RKO (cell line): ENCODE measurements around the gene SH3RF2.

Experiments used
- DNase-seq: peaks from one replicate; pipeline ENCODE4 v3.0.0-alpha.2; 2016; ENCODE audit warnings: low spot score

Gene SH3RF2

DNA sequence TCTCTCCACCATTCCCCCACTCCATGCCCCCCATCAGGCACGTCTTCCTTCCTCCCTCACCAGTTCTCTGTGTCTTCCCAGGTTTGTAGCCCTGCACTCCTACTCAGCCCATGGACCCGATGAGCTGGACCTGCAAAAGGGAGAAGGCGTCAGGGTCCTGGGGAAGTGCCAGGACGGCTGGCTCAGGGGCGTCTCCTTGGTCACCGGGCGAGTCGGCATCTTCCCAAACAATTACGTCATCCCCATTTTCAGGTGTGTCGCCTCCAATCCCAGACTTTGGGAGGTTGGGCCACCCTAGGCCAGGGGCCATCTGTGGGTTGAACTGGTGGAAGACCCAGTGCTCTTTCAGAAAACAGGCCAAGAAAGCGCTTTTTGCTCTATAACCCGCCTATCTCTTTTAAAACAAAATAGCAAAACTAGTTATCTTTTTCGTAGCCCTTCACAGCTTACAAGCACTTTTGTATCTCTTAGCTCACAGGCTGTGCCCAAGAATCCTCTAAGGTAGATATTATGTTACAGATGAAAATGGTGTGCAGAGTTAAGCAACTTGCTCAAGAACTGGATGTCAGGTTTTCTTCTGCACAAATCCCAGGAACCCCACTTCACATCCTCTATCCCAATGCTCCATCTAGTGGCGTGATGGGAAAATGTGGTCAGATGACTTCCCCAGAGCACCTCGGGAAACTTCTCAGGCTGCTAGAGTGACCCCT lies 112.8 kb downstream of the SH3RF2 start:
- peak; percentile 65 for DNase-seq

DNA sequence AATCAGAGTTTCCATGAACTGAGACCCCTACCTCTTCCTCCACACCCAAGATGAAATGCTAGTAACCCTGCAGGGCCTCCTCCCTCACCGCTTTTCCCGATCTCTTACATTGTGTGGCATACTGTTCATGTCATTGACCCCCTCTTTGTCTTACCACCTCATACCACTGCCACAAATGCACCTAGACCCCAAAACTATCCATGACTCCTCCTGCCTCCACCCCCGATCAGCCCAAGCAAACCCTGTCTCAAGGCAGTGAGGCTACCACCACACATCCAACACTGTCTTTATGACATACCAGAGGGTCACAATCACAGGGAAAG lies 113.3 kb downstream of the SH3RF2 start:
- DNase-seq = no peak

DNA sequence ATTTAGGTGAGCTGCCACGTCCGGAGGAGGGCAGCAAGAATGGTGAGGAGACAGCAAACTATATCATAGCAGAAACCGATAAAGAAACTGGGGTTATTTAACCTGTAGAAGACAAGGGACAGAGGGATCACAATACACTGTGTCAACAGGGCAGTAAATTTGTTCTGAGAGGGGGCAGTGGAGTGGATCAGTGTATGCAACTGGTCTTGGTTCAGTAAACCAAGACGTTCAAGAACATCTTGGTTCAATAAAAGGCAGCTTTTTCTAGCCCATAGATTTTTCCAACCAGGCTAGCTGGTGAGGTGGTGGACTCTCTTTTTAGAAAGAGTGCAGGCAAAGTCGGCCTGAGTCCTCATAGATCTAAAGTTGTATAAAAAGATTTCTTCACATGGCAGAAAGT lies 113.7 kb downstream of the SH3RF2 start:
- no peak for DNase-seq

DNA sequence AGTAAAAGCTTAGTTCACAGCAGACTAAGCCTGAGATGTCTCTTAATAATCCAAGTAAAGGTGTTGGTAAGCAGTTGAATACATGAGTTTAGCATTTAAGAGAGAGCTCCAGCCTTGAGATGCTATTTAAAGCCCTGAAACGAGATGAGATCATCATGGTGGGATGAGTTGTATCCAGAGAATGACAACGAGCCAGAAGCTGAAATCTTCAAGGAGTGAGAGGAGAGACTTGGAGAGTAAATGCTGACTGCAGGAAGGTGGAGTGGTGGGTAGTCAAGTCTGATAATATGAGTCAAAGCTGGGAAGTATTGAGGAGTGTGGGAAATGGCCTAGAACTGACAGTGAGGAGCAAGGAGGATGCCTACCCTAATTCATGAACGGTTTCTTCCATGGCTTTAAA lies 115.3 kb downstream of the SH3RF2 start:
- DNase-seq = peak; percentile 21

DNA sequence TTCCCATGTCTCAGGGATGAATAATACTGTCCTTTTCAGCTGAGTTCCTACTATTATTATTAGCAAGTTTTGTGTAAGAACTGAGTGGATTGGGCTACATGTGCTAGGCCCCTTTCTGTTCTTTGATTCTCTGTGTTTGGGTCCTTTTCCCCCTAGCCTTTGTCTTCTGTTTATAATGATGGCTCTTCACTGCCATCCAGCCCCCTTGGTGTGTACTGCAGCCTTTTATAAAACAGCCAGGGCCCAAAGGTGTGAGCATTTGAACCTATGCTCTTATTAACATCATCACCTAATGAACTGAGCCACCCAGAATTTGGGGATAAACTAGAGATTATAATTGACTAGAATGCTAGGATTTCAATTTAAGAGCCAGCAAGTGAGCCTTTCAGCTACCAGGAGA lies 116.4 kb downstream of the SH3RF2 start:
- DNase-seq = no peak

DNA sequence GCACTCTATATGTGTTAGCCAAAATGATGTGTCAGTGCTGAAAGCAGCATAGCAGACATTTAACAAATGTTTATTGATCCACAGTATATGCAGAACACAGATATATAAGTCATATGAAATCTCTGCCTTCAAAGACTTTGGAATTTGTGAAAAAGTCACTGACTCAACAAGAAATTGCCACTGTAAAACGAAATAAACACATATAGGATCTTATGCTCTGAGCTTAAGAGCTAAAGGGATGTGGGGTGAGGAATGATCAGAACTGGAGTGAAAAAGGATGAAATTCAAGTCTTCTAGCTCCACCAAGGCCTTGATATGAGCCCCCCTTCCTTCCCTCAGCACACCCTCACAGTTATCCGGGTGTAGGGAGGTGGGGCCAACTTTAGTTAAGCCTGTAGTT lies 119.1 kb downstream of the SH3RF2 start:
- DNase-seq = no peak

DNA sequence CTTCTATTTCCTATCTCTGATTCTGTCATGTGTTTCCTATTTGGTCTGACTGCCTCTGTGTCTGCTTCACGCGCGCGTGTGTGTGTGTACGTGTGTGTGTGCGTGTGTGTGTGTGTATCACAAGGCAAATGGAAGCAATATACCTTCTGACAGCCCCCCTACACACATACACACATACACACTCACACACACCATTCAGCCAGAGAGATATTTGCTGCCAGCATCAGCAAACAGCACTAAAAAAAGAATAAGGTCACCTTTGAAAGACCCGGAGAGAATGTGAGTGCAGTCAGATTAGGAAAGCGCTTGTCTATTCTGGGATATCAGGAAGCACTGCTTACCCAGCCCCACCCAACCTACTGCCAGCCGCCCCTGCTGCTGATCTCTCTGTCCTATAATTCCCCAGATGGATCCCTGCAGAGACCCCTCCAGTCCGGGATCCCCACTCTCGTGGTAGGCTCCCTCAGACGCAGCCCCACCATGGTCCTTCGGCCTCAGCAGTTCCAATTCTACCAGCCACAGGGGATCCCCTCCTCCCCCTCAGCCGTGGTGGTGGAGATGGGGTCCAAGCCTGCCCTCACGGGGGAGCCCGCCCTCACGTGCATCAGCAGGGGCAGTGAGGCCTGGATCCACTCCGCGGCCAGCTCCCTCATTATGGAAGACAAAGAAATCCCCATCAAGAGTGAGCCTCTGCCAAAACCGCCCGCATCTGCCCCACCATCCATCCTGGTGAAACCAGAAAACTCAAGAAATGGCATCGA lies 123.3 kb downstream of the SH3RF2 start:
- no peak for DNase-seq

DNA sequence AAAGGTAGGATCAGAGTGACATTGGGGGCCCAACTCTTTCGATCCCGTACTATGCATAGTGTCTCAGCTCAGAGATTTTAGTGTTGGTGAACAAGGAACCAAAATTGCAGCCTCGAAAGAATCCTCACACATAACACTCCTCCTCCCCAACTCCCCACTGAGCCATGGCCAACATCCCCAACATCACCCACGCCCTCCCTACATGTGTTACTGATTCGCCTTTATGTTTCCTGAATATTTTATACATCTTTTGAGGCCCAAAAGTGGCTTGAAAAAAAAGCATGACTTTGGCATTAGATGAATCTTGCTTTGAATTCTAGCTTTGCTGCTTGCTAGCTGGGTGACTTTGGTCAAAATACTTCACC lies 123.8 kb downstream of the SH3RF2 start:
- DNase-seq = no peak

DNA sequence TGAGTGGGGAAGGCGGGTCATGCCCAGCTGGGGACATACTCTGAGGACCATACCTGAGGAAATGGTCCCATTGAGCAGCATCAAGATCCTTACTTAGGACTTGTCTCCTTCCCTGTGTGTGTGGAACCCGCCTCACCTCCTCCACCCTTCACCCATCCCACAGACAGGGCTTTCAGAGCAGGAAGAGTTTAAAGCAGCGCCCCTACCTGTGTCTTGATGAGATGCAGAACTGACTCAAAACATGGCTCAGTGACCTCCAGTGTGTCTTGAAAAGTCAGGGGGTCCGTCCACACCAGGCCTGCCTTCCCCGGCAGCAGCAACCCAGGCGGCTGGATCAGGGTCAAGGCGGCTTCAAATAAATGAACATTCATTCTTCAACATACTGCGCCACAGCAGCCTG lies 130.6 kb downstream of the SH3RF2 start:
- no peak for DNase-seq

DNA sequence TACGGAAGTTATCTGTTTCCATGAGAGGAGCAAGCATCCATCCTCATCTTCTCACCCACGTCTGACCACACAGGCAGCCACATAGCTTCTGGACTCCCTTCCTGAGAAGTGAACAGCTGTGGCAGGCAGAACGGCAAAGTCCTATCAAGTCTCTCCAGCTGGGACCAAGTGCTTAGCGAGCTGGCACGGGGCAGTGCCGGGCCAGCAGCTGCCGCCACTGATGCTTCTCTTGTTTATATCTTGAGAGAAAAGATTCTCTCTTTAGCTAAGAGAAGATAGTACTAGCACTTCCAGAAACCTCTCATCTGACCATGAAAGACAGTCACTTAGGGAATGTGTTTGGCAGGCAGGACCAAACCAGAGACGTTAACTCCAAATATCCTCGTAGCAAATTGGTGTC lies 131.8 kb downstream of the SH3RF2 start:
- DNase-seq = no peak

DNA sequence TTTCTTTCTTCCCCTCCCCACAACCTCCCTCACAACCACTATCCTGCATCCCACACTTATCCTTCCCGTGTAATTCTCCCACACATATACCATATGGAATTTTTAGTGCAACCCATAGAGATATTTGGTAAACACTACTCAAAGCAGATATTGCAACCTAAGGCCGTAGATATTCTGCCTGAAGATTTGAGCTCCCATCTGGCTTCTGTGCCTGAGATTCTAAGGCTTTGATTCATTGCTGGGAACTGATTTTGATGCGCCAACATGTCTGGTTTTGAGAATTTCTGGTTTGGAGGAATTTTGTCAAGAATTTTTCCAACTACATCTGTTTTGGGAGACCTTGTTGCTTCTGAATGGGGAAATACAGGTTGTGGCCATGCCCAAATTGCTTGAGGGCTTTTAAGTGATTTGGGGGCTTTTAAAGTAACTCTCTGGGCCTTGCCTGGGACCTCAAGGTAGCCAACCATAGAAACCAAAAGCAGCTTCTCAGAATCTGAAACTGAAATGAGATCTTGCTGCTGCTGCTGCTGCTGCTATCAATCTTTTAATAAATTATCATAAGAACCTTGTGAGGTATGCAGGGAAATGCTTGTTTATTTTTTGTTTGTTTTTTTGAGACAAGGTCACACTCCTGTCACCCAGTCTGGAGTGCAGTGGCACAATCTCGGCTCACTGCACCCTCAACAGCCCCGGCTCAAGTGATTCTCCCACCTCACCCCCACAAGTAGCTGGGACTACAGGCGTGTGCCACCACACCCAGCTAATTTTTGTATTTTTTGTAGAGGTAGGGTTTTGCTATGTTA lies 132.8 kb downstream of the SH3RF2 start:
- no peak for DNase-seq

DNA sequence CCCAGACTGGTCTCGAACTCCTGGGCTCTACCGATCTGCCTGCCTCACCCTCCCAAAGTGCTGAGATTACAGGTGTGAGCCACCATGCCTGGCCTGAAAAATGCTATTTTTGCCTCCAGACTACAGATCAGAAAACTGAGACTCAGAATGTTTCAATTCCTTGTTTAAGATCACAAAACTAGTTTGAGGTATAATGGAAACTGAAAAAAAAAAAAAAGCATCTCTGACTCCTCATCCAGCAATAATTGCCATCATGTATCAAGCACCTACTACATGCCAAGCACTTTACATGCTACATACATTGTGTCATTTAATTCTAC lies 133.4 kb downstream of the SH3RF2 start:
- DNase-seq = no peak

DNA sequence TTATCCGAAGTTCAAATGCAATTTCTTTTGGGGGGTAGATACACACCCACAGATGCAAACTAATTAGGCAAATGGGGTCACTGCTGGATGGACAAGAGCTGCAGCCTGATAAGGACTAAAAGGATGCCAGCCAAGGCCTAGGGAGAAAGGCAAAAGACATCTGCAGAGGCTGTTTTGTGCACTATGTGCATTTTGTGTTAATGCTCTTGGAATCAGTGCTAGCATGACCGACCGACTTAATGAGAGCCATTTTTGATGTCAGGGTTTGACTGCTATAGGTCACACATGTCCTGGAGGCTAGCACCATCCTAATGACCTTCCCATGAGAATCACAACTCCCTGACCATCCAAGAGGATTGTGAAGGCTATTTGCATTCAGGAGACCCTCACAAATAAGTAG lies 134.4 kb downstream of the SH3RF2 start:
- no peak for DNase-seq

DNA sequence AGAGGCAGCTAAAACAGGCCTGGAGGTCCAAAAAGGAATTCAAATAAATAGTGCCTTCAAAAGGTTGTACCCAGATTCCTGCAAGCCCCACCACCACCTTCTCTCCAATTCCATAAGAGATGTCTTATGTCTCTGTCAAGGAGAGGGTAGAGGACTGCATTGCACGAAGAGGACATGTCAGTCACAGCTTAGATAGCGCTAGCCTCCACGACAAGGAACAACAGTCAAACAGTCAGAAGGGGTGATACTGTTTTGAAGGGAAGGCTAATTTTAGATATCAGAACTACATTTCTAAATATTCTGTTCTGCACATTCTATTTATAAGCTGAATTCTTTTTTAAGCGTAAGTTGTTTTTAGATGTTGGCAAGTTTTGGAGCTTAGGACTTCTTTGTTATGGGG lies 134.8 kb downstream of the SH3RF2 start:
- DNase-seq = no peak

DNA sequence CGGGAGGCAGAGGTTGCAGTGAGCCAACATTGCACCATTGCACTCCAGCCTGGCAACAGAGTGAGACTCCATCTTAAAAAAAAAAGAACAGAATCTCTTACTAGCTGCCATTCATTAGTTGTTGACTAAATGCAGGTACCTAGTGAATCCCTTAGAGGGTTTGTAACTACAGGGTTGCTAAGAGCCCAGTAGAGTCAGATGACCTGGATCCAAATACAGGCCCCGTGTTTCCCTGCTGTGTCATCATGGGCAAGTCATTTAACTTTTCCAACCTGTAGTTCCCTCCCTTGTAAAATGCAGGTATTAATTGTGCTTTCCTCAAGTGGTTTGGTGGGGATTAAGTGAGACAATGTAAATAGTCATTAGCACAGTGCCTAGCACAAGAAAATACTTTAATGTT lies 136.2 kb downstream of the SH3RF2 start:
- DNase-seq = no peak

DNA sequence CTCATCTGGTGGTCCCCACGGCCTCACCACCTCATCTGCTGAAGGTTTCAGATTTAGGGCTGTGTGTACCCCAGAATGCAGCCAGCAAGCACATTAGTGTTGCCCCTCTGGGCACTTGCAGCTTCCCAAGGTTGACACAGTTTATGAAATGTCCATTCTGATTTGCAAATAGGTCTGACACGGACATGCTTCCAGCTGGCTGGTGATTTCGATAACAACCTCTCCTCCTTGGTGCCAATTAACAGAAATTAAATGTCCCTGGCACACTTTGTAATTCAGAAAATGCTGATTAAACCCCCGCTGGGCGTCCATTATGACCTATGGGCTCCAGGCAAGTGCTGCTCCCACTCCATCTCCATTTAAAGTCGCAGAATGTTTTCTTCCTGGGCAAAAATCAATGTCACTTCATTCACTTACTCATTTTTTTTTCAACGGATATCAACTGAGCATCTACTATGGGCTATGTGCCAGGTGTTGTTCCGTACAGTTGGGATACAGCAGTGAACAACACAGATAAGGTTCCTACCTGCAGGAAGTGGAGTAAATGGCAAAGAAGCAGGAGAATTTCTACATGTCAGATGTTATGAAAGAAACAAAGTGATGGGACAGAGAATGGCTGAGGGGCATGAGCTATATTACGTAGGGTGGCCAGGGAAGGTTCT lies 137.0 kb downstream of the SH3RF2 start:
- DNase-seq = no peak

DNA sequence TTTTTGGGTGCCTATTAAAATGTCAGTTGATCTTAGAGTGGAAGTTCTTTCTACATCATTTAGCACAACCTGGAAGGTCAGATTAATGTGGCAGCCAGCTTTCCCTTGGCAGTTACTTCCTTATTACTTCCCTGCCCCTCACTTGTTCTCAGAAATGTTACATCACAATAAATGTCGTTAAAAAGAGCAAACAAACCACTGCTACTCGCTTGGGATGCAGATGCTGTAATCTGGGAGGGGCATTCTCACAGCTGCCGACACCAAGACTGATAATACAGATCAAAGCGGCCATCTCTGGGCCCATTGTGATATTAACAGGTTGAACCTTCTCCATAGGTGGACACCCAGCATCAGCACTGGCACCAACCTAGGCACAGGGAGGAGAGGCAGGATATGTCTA lies 139.7 kb downstream of the SH3RF2 start:
- no peak for DNase-seq

DNA sequence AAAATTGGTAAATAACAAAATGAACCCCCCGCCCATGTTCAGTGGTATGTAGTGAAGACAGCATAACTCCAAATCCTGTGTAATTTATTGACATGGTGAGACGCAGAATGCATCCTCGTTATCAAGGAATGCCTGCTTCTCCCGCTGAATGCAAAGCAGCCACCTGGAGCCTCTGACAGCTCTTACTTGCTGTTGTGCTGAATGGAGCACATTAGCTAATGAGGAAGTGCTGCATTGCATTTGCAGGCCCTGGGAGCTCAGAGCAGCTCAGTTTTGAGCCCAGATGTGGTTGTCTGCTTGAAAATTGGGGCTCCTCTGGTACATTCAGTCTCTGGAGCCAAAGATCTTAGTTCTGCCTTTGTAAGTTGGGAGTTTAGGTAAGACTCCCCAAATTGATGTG lies 140.1 kb downstream of the SH3RF2 start:
- no peak for DNase-seq

DNA sequence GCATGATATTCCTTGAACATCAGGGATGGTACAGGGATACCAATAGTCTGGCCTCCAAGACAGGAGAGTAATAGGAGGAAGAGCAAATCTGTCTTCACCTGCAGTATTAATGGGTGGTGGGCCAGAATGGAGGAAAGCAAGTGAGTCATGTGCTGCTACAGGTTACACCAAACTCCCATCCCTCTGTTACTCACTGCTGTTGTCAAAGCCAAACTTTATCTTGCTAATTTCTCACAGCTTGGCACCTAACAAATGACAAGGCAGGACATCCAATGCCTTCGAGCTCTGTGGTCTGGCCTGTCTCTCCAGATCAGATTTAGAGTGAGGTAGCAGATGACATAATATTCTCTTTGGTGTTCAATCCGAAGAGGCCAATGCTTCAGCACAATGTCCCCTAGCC lies 142.2 kb downstream of the SH3RF2 start:
- DNase-seq = no peak

DNA sequence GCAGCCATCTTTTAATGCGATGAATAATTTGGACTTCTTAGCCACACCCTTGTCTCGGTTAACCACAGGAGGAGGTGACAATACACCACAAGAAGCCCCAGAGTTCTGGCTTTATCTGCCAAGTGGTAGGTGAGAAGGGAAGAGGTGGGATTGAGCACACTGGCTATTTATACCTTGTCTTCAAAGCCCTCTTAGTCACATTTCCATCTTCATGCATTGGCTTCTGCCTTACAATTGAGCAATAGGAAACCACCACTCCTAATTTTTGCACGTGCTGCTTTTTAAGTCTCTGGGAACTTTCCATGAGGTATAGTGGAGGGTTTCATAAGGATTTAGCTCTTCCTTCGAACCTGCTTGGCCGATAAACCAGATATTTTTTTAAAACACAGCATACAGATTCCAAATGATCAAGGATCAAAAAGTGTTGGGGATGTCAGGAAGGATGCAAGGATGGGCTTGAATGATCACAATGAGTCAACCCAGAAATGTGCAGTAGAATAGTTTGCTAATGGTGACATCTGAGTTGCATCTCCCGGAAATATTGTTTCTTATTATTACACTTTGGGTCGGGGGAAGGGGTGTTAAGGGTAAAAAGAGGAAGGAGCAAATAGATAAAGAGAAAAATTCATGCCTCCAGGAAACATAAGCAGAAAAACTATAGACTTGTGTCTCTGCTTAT lies 143.5 kb downstream of the SH3RF2 start:
- DNase-seq = no peak

DNA sequence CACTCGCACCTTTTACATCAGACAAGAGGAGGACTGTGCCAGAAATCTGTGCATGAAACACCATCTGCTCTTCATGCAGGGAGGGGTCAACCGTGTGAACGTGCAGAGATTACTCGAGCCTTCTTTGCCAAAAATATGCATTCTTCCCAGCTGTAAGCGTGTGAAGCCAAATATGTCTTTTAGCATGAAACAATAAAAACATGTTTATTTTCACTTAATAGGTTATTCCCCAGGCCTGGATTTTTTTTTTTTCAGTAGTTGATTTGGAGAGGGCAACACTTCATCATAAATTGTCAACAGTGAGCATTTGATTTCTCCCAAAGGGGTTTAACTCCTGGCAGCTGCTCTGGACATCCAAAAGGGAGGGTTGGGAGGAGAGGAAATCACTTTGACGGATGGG lies 145.2 kb downstream of the SH3RF2 start:
- no peak for DNase-seq

DNA sequence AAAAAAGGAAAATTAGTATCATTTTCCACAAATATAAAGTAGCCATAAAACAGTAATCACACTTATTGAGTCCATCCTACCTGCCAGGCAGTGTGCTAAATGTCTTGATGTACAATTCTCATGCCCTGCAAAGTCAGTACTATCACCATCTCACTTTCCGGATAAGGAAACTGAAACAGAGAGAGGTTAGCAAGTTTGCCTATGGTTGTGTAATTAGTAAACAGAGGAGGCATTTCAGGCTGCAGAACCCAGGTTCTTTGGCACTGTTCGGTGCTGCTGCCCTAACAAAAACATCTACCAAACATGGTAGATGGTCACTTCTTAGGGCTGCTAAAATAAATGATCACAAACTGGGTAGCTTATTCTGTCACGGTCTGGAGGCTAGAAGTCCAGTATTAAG lies 146.4 kb downstream of the SH3RF2 start:
- DNase-seq = no peak
